ENCODE data around the gene CD55. TPM values are rescaled to one million over a fixed set of nuclear protein-coding genes. Genes with fewer than 3 reads are reported as not detected.

The CD55 gene
- total RNA-seq, 1 experiment from 2014 or later = 108 TPM

DNA sequence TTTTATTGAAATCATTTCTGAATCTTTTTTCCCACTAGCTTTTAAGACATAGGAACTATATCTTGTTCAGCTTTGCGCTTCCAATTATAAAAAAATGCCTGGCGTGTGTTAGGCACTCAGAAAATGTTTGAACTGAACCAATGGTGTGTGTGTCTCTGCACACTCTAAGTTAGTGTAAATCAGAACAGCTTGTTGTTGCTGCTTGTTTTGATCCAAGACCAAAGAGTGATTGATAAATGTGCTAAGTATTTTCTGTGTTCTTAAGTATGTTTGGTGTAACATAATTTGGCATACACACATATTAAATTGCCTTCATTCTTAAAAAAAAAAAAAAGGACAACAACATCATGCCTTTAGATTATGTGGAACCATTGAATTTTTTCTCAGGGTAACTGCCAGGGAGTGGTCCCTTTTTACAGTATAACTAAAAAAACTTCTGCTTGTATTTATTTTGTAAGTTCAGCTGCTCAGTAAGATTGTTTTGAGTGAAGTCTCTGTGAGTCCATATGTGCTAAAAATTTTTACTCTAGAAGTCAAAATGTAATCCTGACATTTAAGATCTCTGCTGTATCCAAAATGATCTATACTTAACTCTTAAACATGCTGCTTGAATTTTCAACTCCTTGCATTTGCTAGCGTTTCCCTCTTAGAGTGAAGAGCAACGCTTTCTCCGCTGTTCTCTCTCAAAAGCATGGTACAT is 8.7 kb downstream of the CD55 start:
- Histone ChIP-seq H3K4me2 (ENCODE audit: low read length) (no peak overlapping the region), H3F3A (ENCODE audit: low read length, unreplicated experiment) (no peaks in the 10 kb centered on the region), H3K9me2 (replicated peaks; ENCODE audit: low read length) (no peaks in the 10 kb centered on the region), H3K27ac (ENCODE audit: low read length) (no peak overlapping the region), H3K36me3 (ENCODE audit: low read depth, low read length) (peaks cover 79% of the 10 kb centered on the region), H3K27me3 (ENCODE audit: low read length) (no peaks in the 10 kb centered on the region), H3K9me3 (ENCODE audit: low read length) (no peaks in the 10 kb centered on the region), H3K4me1 (ENCODE audit: insufficient read depth, low read length) (no peaks in the 10 kb centered on the region), H3K79me2 (ENCODE audit: low read length) (no peaks in the 10 kb centered on the region), H3K9ac (ENCODE audit: low read length) (no peak overlapping the region), H4K20me1 (ENCODE audit: low read length) (peaks cover 36% of the 10 kb centered on the region), H2AFZ (ENCODE audit: low read length) (no peak overlapping the region), H3K4me3 (ENCODE audit: low read length) (no peak overlapping the region)
- CTCF ChIA-PET = interaction anchor here (1.1 kb wide), 1 partner anchor 75 kb away, joined by 5 read pairs; no protein-coding TSS in a partner anchor
- no TSS peak for BruUV-seq (replicated peaks)
- POLR2A ChIA-PET (ENCODE audit: unreplicated experiment) = interaction anchor here (0.6 kb wide), 2 partner anchors 31 to 141 kb away, joined by 3 to 7 read pairs; no protein-coding TSS in a partner anchor
- intact Hi-C loops (cut with micrococcal nuclease) = loop anchor here (10.0 kb wide), 1 partner anchor 425 kb away; the partner anchor contains the start of gene CD46
- TF ChIP-seq EZH2 (IDR thresholded peaks at IDR 0.05; ENCODE audit: low read length, unreplicated experiment) (no peak), CTCF (conservative IDR thresholded peaks at IDR 0.05; ENCODE audit: low read depth, low read length) (no peak), EZH2phosphoT487 (IDR thresholded peaks at IDR 0.05; ENCODE audit: borderline replicate concordance, low read length) (no peak)
- DNase-seq (no peak), ATAC-seq (no peak)

DNA sequence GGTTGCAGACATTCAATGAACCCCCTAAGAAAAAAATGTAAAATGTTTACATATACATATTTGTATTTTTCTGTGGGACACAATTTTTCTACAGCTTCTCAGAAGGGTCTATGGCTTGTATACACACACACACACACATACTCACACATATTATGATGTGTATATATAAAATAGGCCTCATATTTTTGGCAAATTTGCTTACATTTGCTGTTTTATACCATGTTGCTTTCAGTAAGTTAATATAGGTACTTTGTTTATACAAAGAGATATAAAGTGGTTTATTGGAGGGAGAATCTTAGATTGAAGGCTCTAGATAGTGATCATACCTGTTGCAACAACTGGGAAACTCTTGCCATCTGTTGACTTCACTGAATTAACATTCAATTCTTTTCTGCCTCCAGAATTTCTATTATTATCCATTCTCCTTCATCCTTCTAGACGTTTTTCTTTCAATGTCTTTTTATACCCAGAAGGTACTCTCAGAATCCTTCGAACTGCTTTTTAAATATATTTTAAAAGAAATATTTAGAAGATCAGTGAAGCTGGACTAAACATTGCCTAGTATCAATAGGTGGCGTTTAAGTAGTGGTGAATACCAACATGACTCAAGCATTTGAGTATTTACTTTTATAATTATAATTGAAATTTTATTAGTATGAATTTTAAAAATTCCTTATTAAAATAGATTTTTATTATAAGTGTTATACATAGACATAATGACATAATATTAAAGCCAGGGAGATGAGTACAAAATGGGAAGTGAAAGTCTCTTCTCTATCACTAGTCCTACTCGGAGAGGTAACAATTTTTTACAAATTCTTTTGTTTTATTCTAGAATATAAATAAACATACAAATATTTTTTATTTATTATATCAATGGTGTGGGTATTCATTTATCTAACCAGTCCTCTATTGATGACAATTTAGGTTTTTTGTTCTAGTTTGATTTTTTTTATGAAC is 10.2 kb downstream of the CD55 start:
- H2AFZ ChIP-seq (ENCODE audit: low read length) = no peak overlapping the region
- no peaks in the 10 kb centered on the region for H3K9me2 ChIP-seq (replicated peaks; ENCODE audit: low read length)
- H3K27ac ChIP-seq (ENCODE audit: low read length) = no peak overlapping the region
- H3K4me2 ChIP-seq (ENCODE audit: low read length) = no peak overlapping the region
- H3K4me3 ChIP-seq (ENCODE audit: low read length) = no peak overlapping the region
- peaks cover 23% of the 10 kb centered on the region; the same call in 1 of the 2 replicates for H4K20me1 ChIP-seq (ENCODE audit: low read length)
- H3K4me1 ChIP-seq (ENCODE audit: insufficient read depth, low read length) = peaks cover 9% of the 10 kb centered on the region
- no peaks in the 10 kb centered on the region for H3K79me2 ChIP-seq (ENCODE audit: low read length)
- peaks cover 74% of the 10 kb centered on the region for H3K36me3 ChIP-seq (ENCODE audit: low read depth, low read length)
- H3K9me3 ChIP-seq (ENCODE audit: low read length) = no peaks in the 10 kb centered on the region
- TF ChIP-seq CTCF (conservative IDR thresholded peaks at IDR 0.05; ENCODE audit: low read depth, low read length) = no peak
- no peak for TF ChIP-seq EZH2 (IDR thresholded peaks at IDR 0.05; ENCODE audit: low read length, unreplicated experiment)
- no peak for TF ChIP-seq EZH2phosphoT487 (IDR thresholded peaks at IDR 0.05; ENCODE audit: borderline replicate concordance, low read length)
- POLR2A ChIA-PET (ENCODE audit: unreplicated experiment) = no interaction called here
- ATAC-seq (no peak), DNase-seq (no peak)
- CTCF ChIA-PET = no interaction called here
- BruUV-seq (replicated peaks) = no TSS peak
- no peaks in the 10 kb centered on the region for H3F3A ChIP-seq (ENCODE audit: low read length, unreplicated experiment)
- intact Hi-C loops (cut with micrococcal nuclease) = loop anchor here (10.0 kb wide), 1 partner anchor 423 kb away; the partner anchor contains the start of gene CD46
- H3K9ac ChIP-seq (ENCODE audit: low read length) = no peak overlapping the region
- no peaks in the 10 kb centered on the region for H3K27me3 ChIP-seq (ENCODE audit: low read length)

Measured in PC-3 (cell line).